Mesothelial cell of epicardium (in vitro differentiated cells): ENCODE measurements around the gene TMCO4. TPM values are rescaled to one million over a fixed set of nuclear protein-coding genes. Genes with fewer than 3 reads are reported as not detected.
"Not testable (repeated sequence)": the region's sequence is repeated elsewhere in the genome, so short reads cannot be mapped to it uniquely, and the experiment has no call there.

Experiments
- DNase-seq, 2 experiments: peaks; one replicate each; pipeline ENCODE4 v3.0.0; 2021; ENCODE audit warnings: low spot score in 2 of 2; ENCODE audit not compliant: unreplicated experiment in 2 of 2
- H3K27ac Mint-ChIP-seq: 2 replicates; pipeline ENCODE4 v1.8.0; 2021; ENCODE audit warnings: mixed read lengths
- H3K27me3 Mint-ChIP-seq: 2 replicates; pipeline ENCODE4 v1.8.0; 2021; ENCODE audit warnings: low read depth, mixed read lengths
- H3K36me3 Mint-ChIP-seq: 2 replicates; pipeline ENCODE4 v1.8.0; 2021; ENCODE audit warnings: mixed read lengths
- H3K4me1 Mint-ChIP-seq: 2 replicates; pipeline ENCODE4 v1.8.0; 2021; ENCODE audit warnings: mixed read lengths
- H3K4me3 Mint-ChIP-seq: 2 replicates; pipeline ENCODE4 v1.8.0; 2021; ENCODE audit warnings: mild to moderate bottlenecking, moderate library complexity, mixed read lengths
- H3K9me3 Mint-ChIP-seq: 2 replicates; pipeline ENCODE4 v1.8.0; 2021; ENCODE audit warnings: mixed read lengths
- total RNA-seq: library from RNA; stranded (reverse); gene quantifications from 3 replicates; pipeline ENCODE4 v1.2.1, GENCODE V29; 2021
- TF ChIP-seq, protein P1 (sequence below): fragments of 200-600 bp; sonication (generic); IDR thresholded peaks from one replicate; pipeline ENCODE4 v1.5.0; 2021; ENCODE audit warnings: antibody characterized with exemption; ENCODE audit not compliant: unreplicated experiment

TMCO4 gene
- total RNA-seq, 1 donor from 2014 or later, result 21.4 TPM

DNA sequence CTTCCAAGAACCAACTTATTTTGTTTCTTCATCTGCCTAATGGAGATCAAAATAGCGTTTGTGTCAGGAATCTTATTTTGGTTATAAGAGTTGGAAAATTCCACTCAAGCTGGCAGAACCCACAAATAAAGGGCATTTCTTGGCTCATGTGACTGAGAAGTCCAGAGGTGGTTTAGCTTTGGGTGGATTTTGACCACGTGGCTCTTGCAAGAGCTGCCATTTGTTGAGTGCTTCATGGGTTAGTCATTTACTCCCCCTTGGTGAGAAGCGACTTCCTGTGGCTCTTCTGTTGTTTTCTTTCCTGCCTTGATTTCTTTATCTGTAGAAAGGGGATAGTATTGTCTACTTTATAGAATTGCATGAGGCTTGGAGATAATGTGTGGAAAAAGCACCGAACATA lies 24.8 kb upstream of the TMCO4 start:
- Mint-ChIP-seq H3K27me3 (peaks cover 13% of the 10 kb centered on the region), H3K4me3 (no peak overlapping the region), H3K27ac (no peak overlapping the region), H3K36me3 (no peaks in the 10 kb centered on the region), H3K9me3 (peaks cover 15% of the 10 kb centered on the region), H3K4me1 (no peaks in the 10 kb centered on the region)
- TF ChIP-seq, protein P1, sequence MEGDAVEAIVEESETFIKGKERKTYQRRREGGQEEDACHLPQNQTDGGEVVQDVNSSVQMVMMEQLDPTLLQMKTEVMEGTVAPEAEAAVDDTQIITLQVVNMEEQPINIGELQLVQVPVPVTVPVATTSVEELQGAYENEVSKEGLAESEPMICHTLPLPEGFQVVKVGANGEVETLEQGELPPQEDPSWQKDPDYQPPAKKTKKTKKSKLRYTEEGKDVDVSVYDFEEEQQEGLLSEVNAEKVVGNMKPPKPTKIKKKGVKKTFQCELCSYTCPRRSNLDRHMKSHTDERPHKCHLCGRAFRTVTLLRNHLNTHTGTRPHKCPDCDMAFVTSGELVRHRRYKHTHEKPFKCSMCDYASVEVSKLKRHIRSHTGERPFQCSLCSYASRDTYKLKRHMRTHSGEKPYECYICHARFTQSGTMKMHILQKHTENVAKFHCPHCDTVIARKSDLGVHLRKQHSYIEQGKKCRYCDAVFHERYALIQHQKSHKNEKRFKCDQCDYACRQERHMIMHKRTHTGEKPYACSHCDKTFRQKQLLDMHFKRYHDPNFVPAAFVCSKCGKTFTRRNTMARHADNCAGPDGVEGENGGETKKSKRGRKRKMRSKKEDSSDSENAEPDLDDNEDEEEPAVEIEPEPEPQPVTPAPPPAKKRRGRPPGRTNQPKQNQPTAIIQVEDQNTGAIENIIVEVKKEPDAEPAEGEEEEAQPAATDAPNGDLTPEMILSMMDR, result no peak
- DNase-seq, result no peak

DNA sequence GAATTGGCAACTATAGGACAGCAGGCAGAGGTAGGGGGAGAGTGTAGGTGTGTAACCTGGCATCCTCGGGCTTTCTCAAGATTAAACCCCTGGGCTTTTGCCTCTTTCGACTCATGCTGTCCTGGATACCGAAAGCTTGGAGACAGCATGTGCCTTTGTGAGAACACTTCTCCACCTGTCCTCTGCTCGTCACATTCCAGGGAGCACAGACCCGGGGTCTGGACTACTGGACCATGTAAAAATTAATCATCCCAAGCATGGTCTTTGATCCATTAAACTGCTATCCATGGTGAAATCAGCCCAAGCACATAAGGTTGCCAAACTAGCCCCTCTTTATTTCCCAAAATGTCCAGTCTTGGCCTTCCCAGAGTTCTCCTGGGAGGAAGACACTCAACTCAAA lies 24.3 kb upstream of the TMCO4 start:
- H3K4me1 Mint-ChIP-seq, result no peaks in the 10 kb centered on the region
- no peak overlapping the region for H3K27ac Mint-ChIP-seq
- TF ChIP-seq, protein P1, result no peak
- DNase-seq, result no peak
- no peaks in the 10 kb centered on the region for H3K36me3 Mint-ChIP-seq
- H3K9me3 Mint-ChIP-seq, result peaks cover 10% of the 10 kb centered on the region
- H3K27me3 Mint-ChIP-seq, result peaks cover 12% of the 10 kb centered on the region
- H3K4me3 Mint-ChIP-seq, result no peak overlapping the region

DNA sequence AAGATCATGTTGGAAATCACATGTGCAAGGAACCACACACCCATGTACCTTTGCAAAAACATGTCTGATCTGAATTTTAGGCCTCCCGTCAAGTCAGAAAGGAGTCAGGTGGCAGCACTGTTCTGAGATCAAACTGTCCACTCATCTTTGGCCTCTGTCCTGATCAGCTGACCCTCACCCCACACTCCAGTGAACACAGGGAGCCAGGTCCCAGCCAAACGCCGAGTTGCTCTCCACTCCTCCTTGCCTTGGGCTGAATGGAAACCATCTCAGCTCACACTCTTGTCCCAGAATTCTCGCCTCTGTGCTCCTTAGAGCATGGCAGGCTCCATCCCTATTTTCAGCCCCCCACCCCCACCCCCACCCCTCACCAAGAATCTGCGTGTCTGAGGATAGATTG lies 20.0 kb upstream of the TMCO4 start:
- Mint-ChIP-seq H3K9me3 (no peaks in the 10 kb centered on the region), H3K36me3 (no peaks in the 10 kb centered on the region), H3K27me3 (peaks cover 4% of the 10 kb centered on the region), H3K4me1 (no peaks in the 10 kb centered on the region), H3K4me3 (no peak overlapping the region), H3K27ac (no peak overlapping the region)
- no peak for DNase-seq
- TF ChIP-seq, protein P1, result no peak

DNA sequence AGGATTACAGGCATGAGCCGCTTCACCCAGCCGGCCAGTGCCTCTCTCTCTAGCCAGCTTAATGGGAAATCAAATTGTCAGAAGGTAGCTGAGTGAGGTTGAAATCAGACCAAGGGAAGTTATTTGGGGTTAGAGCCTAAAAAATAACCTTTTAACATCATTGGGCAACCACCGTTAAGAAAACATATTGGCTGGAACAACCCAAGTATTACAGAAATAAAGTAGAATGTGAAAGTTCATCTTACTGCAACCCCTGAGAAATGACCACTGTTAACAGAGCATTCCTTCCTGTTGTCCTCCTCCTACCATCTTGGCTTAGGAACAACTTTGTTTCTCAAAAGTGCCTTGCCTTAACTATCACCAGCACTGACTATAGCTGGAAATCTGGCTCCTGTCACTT lies 18.6 kb upstream of the TMCO4 start:
- no peaks in the 10 kb centered on the region for H3K9me3 Mint-ChIP-seq
- no peaks in the 10 kb centered on the region for H3K36me3 Mint-ChIP-seq
- H3K27me3 Mint-ChIP-seq, result peaks cover 1% of the 10 kb centered on the region
- H3K27ac Mint-ChIP-seq, result no peak overlapping the region
- H3K4me1 Mint-ChIP-seq, result no peaks in the 10 kb centered on the region
- TF ChIP-seq, protein P1, result no peak
- no peak overlapping the region for H3K4me3 Mint-ChIP-seq
- no peak for DNase-seq

DNA sequence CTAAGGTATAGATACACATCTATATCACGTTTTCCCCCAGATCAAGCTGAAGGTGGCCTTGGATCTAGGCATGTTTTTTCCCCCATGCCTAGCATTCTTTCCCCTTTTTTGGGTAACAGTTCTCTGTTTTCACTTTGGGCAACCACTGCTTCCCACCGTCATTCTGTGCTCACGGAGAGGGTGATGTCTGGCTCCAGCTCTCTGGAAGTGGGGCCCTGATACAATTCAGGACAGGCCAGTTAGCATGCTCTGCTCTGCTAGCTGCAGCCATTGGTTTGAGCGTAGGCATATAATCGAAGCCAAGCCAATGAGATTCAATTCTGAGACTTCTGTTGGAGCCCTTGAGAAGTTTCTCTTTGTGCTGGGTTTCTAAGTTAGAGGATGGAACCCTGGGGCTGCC lies 17.4 kb upstream of the TMCO4 start:
- Mint-ChIP-seq H3K4me1 (no peaks in the 10 kb centered on the region), H3K36me3 (no peaks in the 10 kb centered on the region), H3K27me3 (peaks cover 1% of the 10 kb centered on the region), H3K4me3 (no peak overlapping the region), H3K27ac (no peak overlapping the region), H3K9me3 (no peaks in the 10 kb centered on the region)
- no peak for DNase-seq
- TF ChIP-seq, protein P1, result no peak

DNA sequence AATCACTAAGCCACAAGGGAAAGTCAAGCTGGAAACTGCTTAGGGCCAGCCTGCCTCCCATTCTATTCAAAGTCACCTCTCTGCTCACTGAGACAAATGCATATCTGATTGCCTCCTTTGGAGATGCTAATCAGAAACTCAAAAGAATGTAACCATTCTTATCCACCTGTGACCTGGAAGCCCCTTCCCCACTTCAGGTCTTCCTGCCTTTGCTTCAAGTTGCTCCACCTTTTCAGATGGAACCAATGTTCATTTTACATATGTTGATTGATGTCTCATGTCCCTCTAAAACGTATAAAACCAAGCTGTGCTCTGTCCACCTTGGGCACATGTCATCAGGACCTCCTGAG lies 17.0 kb upstream of the TMCO4 start:
- H3K4me3 Mint-ChIP-seq, H3K9me3 Mint-ChIP-seq, DNase-seq, H3K27ac Mint-ChIP-seq, H3K36me3 Mint-ChIP-seq, H3K27me3 Mint-ChIP-seq, H3K4me1 Mint-ChIP-seq: not testable (repeated sequence)
